Occipital lobe (tissue), 2 donors: ENCODE measurements around the gene ALAS1. TPM values are rescaled to one million over a fixed set of nuclear protein-coding genes. Genes with fewer than 3 reads are reported as not detected.
A peak's percentile ranks its signal among the peaks of the same experiment; 100 is the strongest.

Source experiments
- DNase-seq: peaks from one replicate; lab custom pipeline; 2025; lab: John Stamatoyannopoulos, UW
- total RNA-seq: library from RNA; depleted of rRNA; stranded (reverse); fragments of >200 nt; gene quantifications from one replicate; pipeline ENCODE4 v1.2.3, GENCODE V29; 2014

ALAS1 gene
- total RNA-seq, 1 donor from 2014 or later, result 36.2 TPM

GRCh38 chr3:52233968-52234367 lies 36.0 kb downstream of the ALAS1 start:
- no peak for DNase-seq

GRCh38 chr3:52234516-52235447 lies 36.8 kb downstream of the ALAS1 start:
- DNase-seq, result no peak

- no peak for DNase-seq
Measured at GRCh38 chr3:52236424-52236886, 38.5 kb downstream of the ALAS1 start.

- no peak for DNase-seq
Measured at GRCh38 chr3:52237006-52237656, 39.2 kb downstream of the ALAS1 start.

DNA sequence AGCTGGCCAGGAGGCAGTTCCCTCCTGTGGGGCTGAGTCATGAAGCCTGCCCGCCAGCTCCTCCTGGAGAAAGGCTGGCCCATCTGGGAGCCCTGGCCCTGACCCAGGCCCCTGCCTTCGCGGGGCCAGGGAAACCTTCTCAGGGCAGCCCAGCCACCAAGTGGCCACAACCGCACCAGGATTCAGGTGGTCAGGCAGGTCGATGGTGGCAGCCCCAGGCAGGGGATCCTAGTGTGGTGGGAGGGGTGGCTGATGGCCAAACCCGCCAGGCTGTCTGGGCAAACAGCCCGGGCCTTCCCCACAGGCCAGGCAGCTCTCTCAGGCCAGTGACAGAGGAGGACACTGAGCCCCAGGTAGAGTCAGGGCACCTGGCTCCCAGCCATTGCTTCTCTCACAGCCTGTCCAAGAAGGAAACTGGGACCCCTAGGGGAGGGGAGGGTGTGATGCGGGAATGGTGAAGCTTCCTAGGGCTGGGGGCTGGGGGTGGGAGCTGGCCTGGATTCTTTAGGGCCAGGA lies 39.8 kb downstream of the ALAS1 start:
- peak; percentile 53 for DNase-seq

DNA sequence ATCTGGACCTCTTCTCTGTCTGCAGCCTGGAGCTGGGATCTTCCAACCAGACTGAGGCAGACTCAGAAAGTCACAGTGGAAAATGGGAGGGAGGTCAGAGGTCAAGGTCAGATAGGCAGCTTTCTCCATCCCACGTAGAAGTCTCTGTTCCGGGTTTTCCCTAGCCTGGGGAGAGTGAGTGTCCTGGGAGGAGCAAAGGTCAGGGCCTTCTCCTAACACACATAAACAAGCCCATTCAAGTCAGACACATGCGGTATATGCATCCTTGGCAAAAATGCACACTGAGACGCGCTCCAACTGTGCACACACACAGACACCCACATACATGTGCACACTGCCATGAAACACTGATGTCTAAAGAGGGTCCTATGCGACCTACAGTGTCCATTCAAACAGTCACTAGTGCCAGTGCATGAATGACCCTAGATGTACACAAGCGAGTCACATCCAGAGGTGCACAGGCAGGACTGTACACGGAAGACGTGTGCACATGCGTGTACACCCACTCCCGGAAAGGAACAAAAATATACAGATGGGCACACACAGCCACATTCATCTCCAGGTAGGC lies 40.3 kb downstream of the ALAS1 start:
- no peak for DNase-seq

DNA sequence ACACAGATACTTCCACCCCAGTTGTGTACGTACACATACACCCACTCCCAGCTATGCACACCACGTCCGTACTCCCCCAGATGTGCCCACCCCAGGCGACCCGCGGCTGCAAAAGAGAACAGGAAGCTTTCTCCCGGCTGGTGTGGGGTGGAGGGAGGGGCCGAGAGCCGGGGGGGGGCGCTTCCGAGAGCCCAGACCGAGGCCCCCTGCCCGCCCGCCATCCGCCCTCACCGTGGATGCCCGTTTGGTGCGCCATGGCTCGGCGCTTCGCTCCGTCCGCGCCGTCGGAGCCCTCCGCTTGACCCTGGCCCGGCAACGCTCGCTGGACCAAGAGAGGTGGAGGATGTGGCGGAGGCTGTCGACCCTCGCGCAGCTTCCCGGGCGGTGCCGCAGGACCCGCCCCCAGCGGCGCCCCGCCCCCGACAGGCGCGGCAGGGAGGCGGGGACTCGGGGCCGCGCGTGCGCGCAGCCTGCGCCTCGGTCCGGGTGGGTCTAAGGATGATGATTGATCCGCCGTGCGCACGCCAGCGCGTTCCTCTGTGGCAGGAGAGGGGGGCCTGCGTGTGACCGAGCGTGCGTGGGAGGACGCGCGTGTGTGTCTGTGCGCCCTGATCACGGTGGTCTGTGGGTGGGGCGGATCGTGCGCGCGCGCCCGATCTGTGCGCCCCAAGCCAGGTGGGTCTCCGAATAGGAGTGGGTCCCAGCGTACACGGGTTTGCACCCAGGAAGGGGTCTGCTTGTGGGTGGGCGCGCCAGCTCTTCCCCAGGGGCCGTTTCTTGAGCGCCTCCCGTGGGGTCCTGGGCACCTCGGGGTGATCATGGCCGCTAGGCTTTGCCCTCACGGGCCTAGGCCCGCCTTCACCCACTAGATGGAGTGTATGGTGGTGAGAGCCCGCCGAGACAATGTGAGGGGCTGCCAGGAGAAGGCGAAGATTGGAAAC lies 41.1 kb downstream of the ALAS1 start, which contains the start of gene TWF2:
Gene TWF2, minus strand, starts transcription at position 398 of the 941 bp plus-strand sequence. Its CDS starts 142 bp downstream, at position 256.
- DNase-seq, result peak; percentile 69

- DNase-seq, result peak; percentile 49
Measured at GRCh38 chr3:52240059-52240885, 42.3 kb downstream of the ALAS1 start.

- DNase-seq, result no peak
Measured at GRCh38 chr3:52240886-52241370, 43.0 kb downstream of the ALAS1 start.

DNA sequence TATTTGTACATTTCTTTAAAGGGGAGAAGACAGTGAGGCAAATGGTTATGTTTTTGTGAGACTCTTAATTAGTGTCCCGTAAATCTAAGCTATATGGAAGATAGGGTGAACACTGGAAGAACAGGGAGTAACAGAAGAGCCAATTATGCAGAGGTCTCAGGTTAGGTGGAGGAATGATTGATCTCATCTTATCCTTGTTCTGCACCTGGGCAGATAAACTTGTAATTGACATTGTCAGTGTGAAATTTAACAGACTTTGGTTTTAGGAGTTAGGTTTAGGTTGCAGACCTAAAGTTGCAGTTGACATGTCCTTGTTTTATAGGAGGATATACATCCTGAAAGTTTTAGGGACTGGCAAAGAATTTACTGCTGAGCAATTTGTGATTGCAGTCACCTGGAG lies 44.1 kb downstream of the ALAS1 start:
- DNase-seq, result no peak

- DNase-seq, result no peak
Measured at GRCh38 chr3:52243791-52244628, 46.0 kb downstream of the ALAS1 start.

GRCh38 chr3:52245322-52246263 lies 47.6 kb downstream of the ALAS1 start, which contains the start of gene PPM1M:
Gene PPM1M (plus strand): TSS chr3:52245759. CDS start chr3:52245825, 66 bp downstream.
- DNase-seq, result no peak

DNA sequence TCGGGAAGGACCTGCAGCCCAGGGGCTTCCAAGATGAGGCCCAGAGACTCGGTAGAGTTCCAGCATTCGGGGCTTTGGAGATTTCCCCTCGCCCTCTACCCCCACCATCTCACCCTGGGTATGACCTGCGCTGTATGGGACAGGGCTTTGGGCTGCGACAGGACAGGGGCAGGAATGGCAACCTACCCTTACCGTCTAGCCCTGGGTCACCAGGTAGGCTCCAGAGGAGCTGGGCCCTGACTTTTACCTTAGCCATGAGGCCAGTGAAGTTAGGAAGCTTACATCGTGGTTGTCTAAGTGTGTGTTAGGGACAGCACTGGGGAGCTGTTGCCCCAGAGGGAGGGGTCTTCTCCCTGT lies 48.3 kb downstream of the ALAS1 start:
- no peak for DNase-seq

- DNase-seq, result no peak
Measured at GRCh38 chr3:52246728-52247408, 48.9 kb downstream of the ALAS1 start.

DNA sequence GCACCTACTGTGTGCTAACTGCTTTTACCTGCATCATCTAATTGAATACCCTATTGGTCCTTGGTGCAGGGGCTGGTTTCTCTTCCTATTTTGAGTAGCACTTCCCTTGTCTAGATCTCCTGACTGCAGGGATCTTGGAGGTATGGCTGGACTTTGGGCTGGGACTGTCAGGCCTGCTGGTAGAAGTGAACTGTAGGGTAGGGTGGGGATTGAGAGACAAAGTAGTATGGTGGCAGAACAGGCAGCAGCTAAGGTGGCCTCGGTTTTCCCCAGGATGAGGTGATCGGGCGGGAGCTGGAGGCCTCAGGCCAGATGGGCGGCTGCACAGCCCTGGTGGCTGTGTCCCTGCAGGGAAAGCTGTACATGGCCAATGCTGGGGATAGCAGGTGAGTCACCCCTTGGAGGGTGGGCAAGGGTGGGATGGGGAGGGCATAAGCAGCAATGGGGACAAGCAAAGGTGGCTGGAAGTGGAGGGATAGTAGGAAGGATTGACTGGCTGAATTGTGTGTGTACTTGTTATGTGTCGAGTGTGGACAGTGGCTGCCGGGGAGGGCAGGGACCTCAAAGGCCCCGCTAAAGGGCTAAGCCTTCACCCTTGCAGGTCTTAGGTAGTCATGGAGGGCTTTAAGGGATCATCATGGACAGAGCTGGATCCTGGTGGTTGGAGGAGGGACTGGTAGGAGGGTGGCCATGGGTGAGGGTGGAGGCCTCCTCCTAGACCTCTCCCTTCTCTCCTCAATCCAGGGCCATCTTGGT lies 49.6 kb downstream of the ALAS1 start:
- DNase-seq, result no peak

DNA sequence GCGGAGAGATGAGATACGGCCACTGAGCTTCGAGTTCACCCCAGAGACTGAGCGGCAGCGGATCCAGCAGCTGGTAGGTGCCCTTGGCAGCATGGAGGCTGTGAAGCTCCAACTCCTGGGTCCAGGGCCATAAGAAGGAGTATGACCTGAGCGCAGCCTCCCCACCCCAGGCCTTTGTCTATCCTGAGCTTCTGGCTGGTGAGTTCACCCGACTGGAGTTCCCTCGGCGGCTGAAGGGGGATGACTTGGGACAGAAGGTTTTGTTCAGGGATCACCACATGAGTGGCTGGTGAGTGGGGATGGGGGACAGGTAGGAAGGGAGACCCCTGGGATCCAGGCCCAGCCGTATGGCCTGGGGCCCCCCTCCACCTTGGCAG lies 50.2 kb downstream of the ALAS1 start:
- no peak for DNase-seq
